K562 (cell line): ENCODE results near the gene RMC1. TPM values are rescaled to one million over a fixed set of nuclear protein-coding genes. Genes with fewer than 3 reads are reported as not detected.

ENCODE experiments used
- CBX1 ChIP-seq: sonication (generic); IDR thresholded peaks from 2 replicates; pipeline ENCODE4 v1.6.1; 2016; ENCODE audit warnings: antibody characterized with exemption, low read depth, mild to moderate bottlenecking
- CEBPZ ChIP-seq: fragments of 150-350 bp; IDR thresholded peaks from 2 replicates; pipeline ENCODE4 v1.6.1; 2014; ENCODE audit warnings: low read depth, mild to moderate bottlenecking, low read length, borderline replicate concordance
- FIP1L1 ChIP-seq: fragments of 200-400 bp; formaldehyde crosslinking; IDR thresholded peaks from 2 replicates; pipeline ENCODE4 v1.6.1; 2018; ENCODE audit warnings: mild to moderate bottlenecking, low read depth, low read length; ENCODE audit not compliant: poor library complexity, severe bottlenecking
- GATAD2B ChIP-seq: fragments of 450-650 bp; IDR thresholded peaks from 2 replicates; pipeline ENCODE4 v1.6.1; 2017; ENCODE audit warnings: mild to moderate bottlenecking, borderline replicate concordance
- GTF2E2 ChIP-seq: fragments of 200-800 bp; sonication (Bioruptor generic); IDR thresholded peaks from 2 replicates; pipeline ENCODE4 v1.6.1; 2016; ENCODE audit warnings: missing genetic modification characterization, missing compliant biosample characterization
- NFE2L1 ChIP-seq: fragments of 450-650 bp; IDR thresholded peaks from 2 replicates; pipeline ENCODE4 v1.6.1; 2016; ENCODE audit warnings: missing genetic modification characterization, low read depth, mild to moderate bottlenecking, missing compliant biosample characterization, moderate library complexity, borderline replicate concordance
- NR2F6 ChIP-seq: fragments of 450-650 bp; formaldehyde crosslinking; IDR thresholded peaks from 2 replicates; pipeline ENCODE4 v1.4.0; 2020; ENCODE audit warnings: mild to moderate bottlenecking
- PTTG1 ChIP-seq: fragments of 450-650 bp; IDR thresholded peaks from 2 replicates; pipeline ENCODE4 v1.6.1; 2016; ENCODE audit warnings: low read depth, mild to moderate bottlenecking, missing genetic modification characterization, missing compliant biosample characterization
- SAP30 ChIP-seq: fragments of 200-600 bp; sonication (generic); IDR thresholded peaks from 2 replicates; pipeline ENCODE4 v1.6.1; 2012; ENCODE audit warnings: borderline replicate concordance, low read depth, mild to moderate bottlenecking, moderate library complexity, low read length, control low read depth, inconsistent platforms; ENCODE audit not compliant: insufficient read depth, poor library complexity, severe bottlenecking
- SPI1 ChIP-seq: IDR thresholded peaks from 2 replicates; pipeline ENCODE4 v1.6.1; 2011; ENCODE audit warnings: low read depth, low read length, control low read depth, borderline replicate concordance
- TFAM ChIP-seq: fragments of 250-450 bp; sonication (Bioruptor Pico); conservative IDR thresholded peaks from 2 replicates; pipeline ENCODE4 v1.5.0; 2021; ENCODE audit warnings: mild to moderate bottlenecking, moderate library complexity
- TOE1 ChIP-seq, 2 experiments: fragments of 450-650 bp in 1 of 2; sonication (generic) in 1 of 2; formaldehyde crosslinking in 1 of 2; IDR thresholded peaks; 2 replicates each; pipeline versions ENCODE4 v1.7.1 to v1.8.0; 2016 to 2022; ENCODE audit warnings: borderline replicate concordance in 2 of 2, mild to moderate bottlenecking in 2 of 2, antibody characterized with exemption in 1 of 2, inconsistent platforms in 1 of 2, low read depth in 1 of 2, missing genetic modification reagents in 1 of 2, moderate library complexity in 1 of 2
- TRIM25 ChIP-seq: fragments of 450-650 bp; IDR thresholded peaks from 2 replicates; pipeline ENCODE4 v1.7.0; 2016; ENCODE audit warnings: borderline replicate concordance
- ZBTB1 ChIP-seq: sonication (generic); formaldehyde crosslinking; IDR thresholded peaks from 2 replicates; pipeline ENCODE4 v1.8.1; 2023; ENCODE audit warnings: missing genetic modification reagents, low read depth, mild to moderate bottlenecking, borderline replicate concordance
- ZBTB7A ChIP-seq: IDR thresholded peaks from 2 replicates; pipeline ENCODE4 v1.6.1; 2011; ENCODE audit warnings: low read depth, mild to moderate bottlenecking, low read length, moderate library complexity, borderline replicate concordance; ENCODE audit not compliant: control insufficient read depth
- ZFP36 ChIP-seq: fragments of 150-350 bp; IDR thresholded peaks from 2 replicates; pipeline ENCODE4 v1.6.1; 2018; ENCODE audit warnings: low read length, low read depth; ENCODE audit not compliant: partially characterized antibody
- ZNF766 ChIP-seq: fragments of 200-800 bp; sonication (Bioruptor generic); conservative IDR thresholded peaks from 2 replicates; pipeline ENCODE4 v1.6.1; 2016; ENCODE audit warnings: missing genetic modification characterization, missing compliant biosample characterization
- ZSCAN29 ChIP-seq: fragments of 450-650 bp; IDR thresholded peaks from 2 replicates; pipeline ENCODE4 v1.6.1; 2017
- polyA plus RNA-seq, 8 experiments: library from polyadenylated mRNA; depleted of rRNA in 4 of 8; stranded (reverse) in 5 of 8; unstranded in 3 of 8; fragments of >200 nt; fragmentation: Nextera tagmentation in 2 of 8; fragmentation: Illumina TruSeq in 1 of 8; extraction: Ambion mirVana in 2 of 8; extraction: Trizol in 1 of 8; gene quantifications; 2 replicates each; pipeline versions ENCODE4 v1.2.1 to v1.2.3, GENCODE V29; 2011 to 2014; ENCODE audit warnings: inconsistent platforms in 1 of 8, missing spikeins in 1 of 8
- total RNA-seq, 7 experiments: library from RNA; depleted of rRNA in 6 of 7; stranded (reverse); fragments of >200 nt in 6 of 7; fragmentation: Illumina TruSeq in 2 of 7; extraction: Trizol in 2 of 7; gene quantifications; 2 replicates each; pipeline versions ENCODE4 v1.2.1 to v1.2.3, GENCODE V29; 2011 to 2021; ENCODE audit warnings: low replicate concordance in 1 of 7
- TF ChIP-seq, protein P1 (sequence below): fragments of 250-450 bp; sonication (Bioruptor Pico); IDR thresholded peaks from 2 replicates; pipeline ENCODE4 v1.8.0; 2021; ENCODE audit warnings: moderate library complexity, mild to moderate bottlenecking, inconsistent platforms
- TF ChIP-seq, protein P2 (sequence below): IDR thresholded peaks from 2 replicates; pipeline ENCODE4 v1.6.1; 2011; ENCODE audit not compliant: insufficient read length; ENCODE audit errors: extremely low read depth

Gene RMC1
- total and polyA plus RNA-seq, 9 of the 15 experiments (the other 6 are each of a cell fraction or from before 2014, with no cell fraction given): 7.5 to 42.4 (median 35.5) TPM

GRCh38 chr18:23540867-23541266, 37.6 kb downstream of the RMC1 start (continued):
- no peak; the same call in 1 of the 2 replicates for TF ChIP-seq GATAD2B
- no peak for TF ChIP-seq GTF2E2 (tag)
- TF ChIP-seq TOE1 (IDR thresholded peaks at IDR 0.05; ENCODE audit: borderline replicate concordance): peak; percentile 12; the same call in 1 of the 2 replicates
- no peak for TF ChIP-seq TOE1 (CRISPR knock-in tag; IDR thresholded peaks at IDR 0.05; ENCODE audit: borderline replicate concordance, low read depth)
- TF ChIP-seq ZSCAN29: no peak
- TF ChIP-seq ZBTB1 (CRISPR knock-in tag): no peak
- no peak for TF ChIP-seq ZFP36
- TF ChIP-seq ZNF766 (CRISPR knock-in tag): 0 out of 2 replicates have a peak, but pooled peaks have one; percentile 61
- no peak for TF ChIP-seq ZBTB7A
- TF ChIP-seq NFE2L1 (tag): no peak
- no peak for TF ChIP-seq FIP1L1
- no peak for TF ChIP-seq PTTG1 (tag)
- TF ChIP-seq TRIM25: no peak
- TF ChIP-seq CEBPZ: no peak
- no peak for TF ChIP-seq TFAM (CRISPR knock-in tag)
- no peak for TF ChIP-seq CBX1
- peak; percentile 72; the same call in 1 of the 2 replicates for TF ChIP-seq SPI1
- TF ChIP-seq, protein P1, sequence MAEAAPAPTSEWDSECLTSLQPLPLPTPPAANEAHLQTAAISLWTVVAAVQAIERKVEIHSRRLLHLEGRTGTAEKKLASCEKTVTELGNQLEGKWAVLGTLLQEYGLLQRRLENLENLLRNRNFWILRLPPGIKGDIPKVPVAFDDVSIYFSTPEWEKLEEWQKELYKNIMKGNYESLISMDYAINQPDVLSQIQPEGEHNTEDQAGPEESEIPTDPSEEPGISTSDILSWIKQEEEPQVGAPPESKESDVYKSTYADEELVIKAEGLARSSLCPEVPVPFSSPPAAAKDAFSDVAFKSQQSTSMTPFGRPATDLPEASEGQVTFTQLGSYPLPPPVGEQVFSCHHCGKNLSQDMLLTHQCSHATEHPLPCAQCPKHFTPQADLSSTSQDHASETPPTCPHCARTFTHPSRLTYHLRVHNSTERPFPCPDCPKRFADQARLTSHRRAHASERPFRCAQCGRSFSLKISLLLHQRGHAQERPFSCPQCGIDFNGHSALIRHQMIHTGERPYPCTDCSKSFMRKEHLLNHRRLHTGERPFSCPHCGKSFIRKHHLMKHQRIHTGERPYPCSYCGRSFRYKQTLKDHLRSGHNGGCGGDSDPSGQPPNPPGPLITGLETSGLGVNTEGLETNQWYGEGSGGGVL: no peak
- TF ChIP-seq NR2F6: no peak
- TF ChIP-seq, protein P2, sequence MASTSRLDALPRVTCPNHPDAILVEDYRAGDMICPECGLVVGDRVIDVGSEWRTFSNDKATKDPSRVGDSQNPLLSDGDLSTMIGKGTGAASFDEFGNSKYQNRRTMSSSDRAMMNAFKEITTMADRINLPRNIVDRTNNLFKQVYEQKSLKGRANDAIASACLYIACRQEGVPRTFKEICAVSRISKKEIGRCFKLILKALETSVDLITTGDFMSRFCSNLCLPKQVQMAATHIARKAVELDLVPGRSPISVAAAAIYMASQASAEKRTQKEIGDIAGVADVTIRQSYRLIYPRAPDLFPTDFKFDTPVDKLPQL: no peak
- no peak for TF ChIP-seq SAP30
